H9 (cell line): ENCODE results near the gene APOBEC2. TPM values are rescaled to one million over a fixed set of nuclear protein-coding genes. Genes with fewer than 3 reads are reported as not detected.

ENCODE experiments used
- DNase-seq: peaks from one replicate; pipeline ENCODE4 v3.0.0-alpha.2; 2017
- H2AFZ ChIP-seq: one replicate; pipeline ENCODE4 v1.6.1; 2013; ENCODE audit warnings: mild to moderate bottlenecking, low read length, control low read depth, moderate library complexity
- H2AK5ac ChIP-seq: 2 replicates; pipeline ENCODE4 v1.6.1; 2013; ENCODE audit warnings: low read length, control low read depth, mixed read lengths; ENCODE audit not compliant: insufficient read length
- H2BK120ac ChIP-seq: one replicate; pipeline ENCODE4 v1.6.1; 2013; ENCODE audit warnings: low read depth, mild to moderate bottlenecking, low read length, control low read depth, inconsistent platforms; ENCODE audit not compliant: poor library complexity, severe bottlenecking
- H2BK12ac ChIP-seq: 2 replicates; pipeline ENCODE4 v1.6.1; 2013; ENCODE audit warnings: low read length, control low read depth, mixed read lengths, low read depth; ENCODE audit not compliant: insufficient read length
- H2BK15ac ChIP-seq: 2 replicates; pipeline ENCODE4 v1.6.1; 2013; ENCODE audit warnings: low read depth, low read length, control low read depth
- H2BK20ac ChIP-seq: one replicate; pipeline ENCODE4 v1.6.1; 2013; ENCODE audit warnings: low read depth, mild to moderate bottlenecking, low read length, control low read depth, inconsistent platforms; ENCODE audit not compliant: poor library complexity, severe bottlenecking
- H2BK5ac ChIP-seq: 2 replicates; pipeline ENCODE4 v1.6.1; 2013; ENCODE audit warnings: low read length, control low read depth, mixed read lengths; ENCODE audit not compliant: insufficient read length
- H3K14ac ChIP-seq: 2 replicates; pipeline ENCODE4 v1.6.1; 2013; ENCODE audit warnings: low read length, control low read depth; ENCODE audit not compliant: insufficient read depth
- H3K18ac ChIP-seq: 2 replicates; pipeline ENCODE4 v1.6.1; 2013; ENCODE audit warnings: low read depth, mild to moderate bottlenecking, mixed read lengths, low read length, control low read depth; ENCODE audit not compliant: insufficient read length
- H3K23ac ChIP-seq: 2 replicates; pipeline ENCODE4 v1.6.1; 2013; ENCODE audit warnings: low read length, control low read depth, mixed read lengths, low read depth; ENCODE audit not compliant: insufficient read length
- H3K23me2 ChIP-seq: 2 replicates; pipeline ENCODE4 v1.6.1; 2013; ENCODE audit warnings: low read depth, mild to moderate bottlenecking, mixed read lengths, low read length, control low read depth; ENCODE audit not compliant: insufficient read length, poor library complexity, severe bottlenecking
- H3K27ac ChIP-seq: 2 replicates; pipeline ENCODE4 v1.5.1; 2013; ENCODE audit warnings: low read length, control low read depth, mixed read lengths, low read depth; ENCODE audit not compliant: insufficient read length
- H3K27me3 ChIP-seq: 2 replicates; pipeline ENCODE4 v1.6.1; 2013; ENCODE audit warnings: low read length, control low read depth, inconsistent platforms; ENCODE audit not compliant: insufficient read depth
- H3K4ac ChIP-seq: 2 replicates; pipeline ENCODE4 v1.6.1; 2013; ENCODE audit warnings: low read depth, mild to moderate bottlenecking, control low read depth, inconsistent platforms, low read length, moderate library complexity
- H3K4me1 ChIP-seq: 2 replicates; pipeline ENCODE4 v1.6.1; 2013; ENCODE audit warnings: low read length, control low read depth, inconsistent platforms; ENCODE audit not compliant: insufficient read depth
- H3K4me2 ChIP-seq: 2 replicates; pipeline ENCODE4 v1.6.1; 2013; ENCODE audit warnings: low read length, control low read depth, mixed read lengths; ENCODE audit not compliant: insufficient read length, insufficient read depth
- H3K56ac ChIP-seq: 2 replicates; pipeline ENCODE4 v1.6.1; 2013; ENCODE audit warnings: low read depth, mild to moderate bottlenecking, mixed read lengths, low read length, control low read depth; ENCODE audit not compliant: insufficient read length
- H3K79me1 ChIP-seq: 2 replicates; pipeline ENCODE4 v1.6.1; 2013; ENCODE audit warnings: low read depth, mild to moderate bottlenecking, moderate library complexity, low read length, control low read depth, inconsistent platforms; ENCODE audit not compliant: insufficient read depth, poor library complexity, severe bottlenecking
- H3K79me2 ChIP-seq: 2 replicates; pipeline ENCODE4 v1.6.1; 2013; ENCODE audit warnings: low read length, control low read depth, inconsistent platforms; ENCODE audit not compliant: insufficient read depth
- H3K9ac ChIP-seq: 2 replicates; pipeline ENCODE4 v1.6.1; 2013; ENCODE audit warnings: low read length, control low read depth, mixed read lengths; ENCODE audit not compliant: insufficient read length; ENCODE audit errors: extremely low read depth
- H3K9me3 ChIP-seq: one replicate; pipeline ENCODE4 v1.6.1; 2013; ENCODE audit warnings: low read depth, low read length, inconsistent platforms; ENCODE audit not compliant: control insufficient read depth
- H3T11ph ChIP-seq: one replicate; pipeline ENCODE4 v1.6.1; 2013; ENCODE audit warnings: mild to moderate bottlenecking, low read length, control low read depth, inconsistent platforms
- H4K20me1 ChIP-seq: one replicate; pipeline ENCODE4 v1.6.1; 2013; ENCODE audit not compliant: control insufficient read depth, insufficient read length, insufficient read depth
- H4K5ac ChIP-seq: 2 replicates; pipeline ENCODE4 v1.6.1; 2013; ENCODE audit warnings: low read depth, mild to moderate bottlenecking, mixed read lengths, low read length, control low read depth; ENCODE audit not compliant: insufficient read length
- H4K8ac ChIP-seq: replicated peaks from 2 replicates; pipeline ENCODE4 v1.6.1; 2013; ENCODE audit warnings: low read length, control low read depth, mixed read lengths, low read depth; ENCODE audit not compliant: insufficient read length
- H4K91ac ChIP-seq: 2 replicates; pipeline ENCODE4 v1.6.1; 2013; ENCODE audit warnings: low read depth, mild to moderate bottlenecking, moderate library complexity, mixed read lengths, low read length, control low read depth; ENCODE audit not compliant: insufficient read length
- H3K27ac Mint-ChIP-seq, 3 experiments: 2 replicates in 2 of 3; 3 replicates in 1 of 3; pipeline ENCODE4 v1.8.0; 2020 to 2021; ENCODE audit warnings: mixed read lengths in 3 of 3, mild to moderate bottlenecking in 1 of 3, moderate library complexity in 1 of 3
- H3K27me3 Mint-ChIP-seq: 2 replicates; pipeline ENCODE4 v1.8.0; 2021; ENCODE audit warnings: low read depth, mild to moderate bottlenecking, moderate library complexity, mixed read lengths
- H3K36me3 Mint-ChIP-seq, 3 experiments: 2 replicates in 2 of 3; 3 replicates in 1 of 3; pipeline ENCODE4 v1.8.0; 2020 to 2021; ENCODE audit warnings: low read depth in 3 of 3, mixed read lengths in 3 of 3; ENCODE audit not compliant: insufficient read depth in 1 of 3
- H3K4me1 Mint-ChIP-seq, 2 experiments: 2 replicates each; pipeline ENCODE4 v1.8.0; 2020; ENCODE audit warnings: mixed read lengths in 2 of 2
- H3K4me3 Mint-ChIP-seq, 2 experiments: 2 replicates in 1 of 2; 3 replicates in 1 of 2; pipeline ENCODE4 v1.8.0; 2020 to 2021; ENCODE audit warnings: mild to moderate bottlenecking in 2 of 2, mixed read lengths in 2 of 2, moderate library complexity in 1 of 2
- H3K9me3 Mint-ChIP-seq, 2 experiments: 2 replicates in 1 of 2; 3 replicates in 1 of 2; pipeline ENCODE4 v1.8.0; 2020; ENCODE audit warnings: mild to moderate bottlenecking in 2 of 2, mixed read lengths in 2 of 2, moderate library complexity in 1 of 2
- total RNA-seq: library from RNA; stranded (reverse); gene quantifications from 2 replicates; pipeline ENCODE4 v1.2.1, GENCODE V29; 2021
- TF ChIP-seq, protein P1 (sequence below): fragments of 200-600 bp; sonication (generic); conservative IDR thresholded peaks from 3 replicates; pipeline ENCODE4 v1.8.0; 2021; ENCODE audit warnings: antibody characterized with exemption, mild to moderate bottlenecking

APOBEC2 gene
- total RNA-seq, 1 experiment from 2014 or later: not detected

DNA sequence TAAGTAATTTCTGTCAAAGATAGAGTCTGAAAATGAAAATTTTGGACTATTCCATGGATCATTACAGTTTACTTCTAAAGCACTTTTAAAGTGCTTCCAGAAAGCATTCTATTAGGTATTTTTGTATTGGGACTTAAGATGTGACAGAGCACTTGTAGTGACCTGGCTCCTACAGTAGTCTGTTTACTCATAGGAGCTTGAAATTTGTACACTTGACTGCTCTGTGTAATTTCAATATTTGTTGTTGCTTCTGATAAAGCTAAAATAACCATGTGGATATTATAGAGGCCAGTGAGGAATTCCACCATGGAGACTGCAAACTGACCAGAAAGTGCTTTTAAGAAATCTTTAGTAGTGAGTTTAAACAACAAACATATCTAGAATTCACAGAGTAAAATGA, 30.1 kb downstream of the APOBEC2 start:
- Histone ChIP-seq H2BK12ac (no peak overlapping the region), H2AK5ac (no peak overlapping the region), H3K79me1 (peaks cover 7% of the 10 kb centered on the region), H4K91ac (no peak overlapping the region), H3K79me2 (peaks cover 6% of the 10 kb centered on the region; the same call in 1 of the 2 replicates), H4K8ac (no peak overlapping the region), H3K14ac (no peak overlapping the region), H3K18ac (no peak overlapping the region), H3K56ac (no peak overlapping the region), H2BK120ac (no peak overlapping the region), H3K4ac (no peak overlapping the region), H2BK15ac (no peak overlapping the region), H3K27ac (no peak overlapping the region), H3K23me2 (no peaks in the 10 kb centered on the region), H3K9me3 (no peaks in the 10 kb centered on the region), H3K4me2 (no peak overlapping the region), H3K9ac (no peak overlapping the region), H4K20me1 (peaks cover 2% of the 10 kb centered on the region), H2BK5ac (no peak overlapping the region), H3K27me3 (no peaks in the 10 kb centered on the region), H3T11ph (no peak overlapping the region), H3K23ac (no peak overlapping the region), H2BK20ac (no peak overlapping the region), H4K5ac (no peak overlapping the region), H3K4me1 (no peaks in the 10 kb centered on the region), H2AFZ (no peak overlapping the region)
- no peak overlapping the region for H3K4me3 Mint-ChIP-seq
- no peaks in the 10 kb centered on the region for H3K27me3 Mint-ChIP-seq
- H3K4me1 Mint-ChIP-seq: peaks cover 2 to 8% of the 10 kb centered on the region in 2 experiments; a peak in 2 of 4 replicates
- H3K27ac Mint-ChIP-seq: no peak overlapping the region
- H3K36me3 Mint-ChIP-seq: peaks cover 32 to 89% (median 82%) of the 10 kb centered on the region in 3 experiments; a peak in 6 of 7 replicates
- TF ChIP-seq, protein P1, sequence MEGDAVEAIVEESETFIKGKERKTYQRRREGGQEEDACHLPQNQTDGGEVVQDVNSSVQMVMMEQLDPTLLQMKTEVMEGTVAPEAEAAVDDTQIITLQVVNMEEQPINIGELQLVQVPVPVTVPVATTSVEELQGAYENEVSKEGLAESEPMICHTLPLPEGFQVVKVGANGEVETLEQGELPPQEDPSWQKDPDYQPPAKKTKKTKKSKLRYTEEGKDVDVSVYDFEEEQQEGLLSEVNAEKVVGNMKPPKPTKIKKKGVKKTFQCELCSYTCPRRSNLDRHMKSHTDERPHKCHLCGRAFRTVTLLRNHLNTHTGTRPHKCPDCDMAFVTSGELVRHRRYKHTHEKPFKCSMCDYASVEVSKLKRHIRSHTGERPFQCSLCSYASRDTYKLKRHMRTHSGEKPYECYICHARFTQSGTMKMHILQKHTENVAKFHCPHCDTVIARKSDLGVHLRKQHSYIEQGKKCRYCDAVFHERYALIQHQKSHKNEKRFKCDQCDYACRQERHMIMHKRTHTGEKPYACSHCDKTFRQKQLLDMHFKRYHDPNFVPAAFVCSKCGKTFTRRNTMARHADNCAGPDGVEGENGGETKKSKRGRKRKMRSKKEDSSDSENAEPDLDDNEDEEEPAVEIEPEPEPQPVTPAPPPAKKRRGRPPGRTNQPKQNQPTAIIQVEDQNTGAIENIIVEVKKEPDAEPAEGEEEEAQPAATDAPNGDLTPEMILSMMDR: no peak
- no peaks in the 10 kb centered on the region for H3K9me3 Mint-ChIP-seq
- DNase-seq: no peak
